ENCODE results near the gene ATP2B2.
A peak's percentile ranks its signal among the peaks of the same experiment; 100 is the strongest.

ATP2B2 gene

GRCh38 chr3:10510086-10510742 lies 4.8 kb upstream of the ATP2B2 start:
- Histone ChIP-seq H3K36me3 (ENCODE audit: control insufficient read depth, insufficient read depth, low read length, severe bottlenecking) (no peaks in the 10 kb centered on the region), H3K9ac (ENCODE audit: low read length) (no peak overlapping the region), H3K27me3 (replicated peaks; ENCODE audit: control insufficient read depth, insufficient read depth, low read length) (peaks cover 64% of the 10 kb centered on the region), H3K4me3 (ENCODE audit: low read length) (no peak overlapping the region), H3K4me1 (ENCODE audit: control insufficient read depth, insufficient read depth, low read length) (peaks cover 2% of the 10 kb centered on the region), H3K9me3 (ENCODE audit: control insufficient read depth, low read length) (peaks cover 17% of the 10 kb centered on the region)
- no peak for DNase-seq (ENCODE audit: low read depth)

GRCh38 chr3:10509325-10509724 lies 3.9 kb upstream of the ATP2B2 start:
- Histone ChIP-seq H3K4me1 (ENCODE audit: control insufficient read depth, insufficient read depth, low read length) (peaks cover 2% of the 10 kb centered on the region), H3K27me3 (replicated peaks; ENCODE audit: control insufficient read depth, insufficient read depth, low read length) (peaks cover 66% of the 10 kb centered on the region), H3K4me3 (ENCODE audit: low read length) (no peak overlapping the region), H3K9ac (ENCODE audit: low read length) (no peak overlapping the region), H3K9me3 (ENCODE audit: control insufficient read depth, low read length) (peaks cover 17% of the 10 kb centered on the region), H3K36me3 (ENCODE audit: control insufficient read depth, insufficient read depth, low read length, severe bottlenecking) (no peaks in the 10 kb centered on the region)
- no peak for DNase-seq (ENCODE audit: low read depth)

GRCh38 chr3:10508619-10509260 lies 3.4 kb upstream of the ATP2B2 start:
- Histone ChIP-seq H3K36me3 (ENCODE audit: control insufficient read depth, insufficient read depth, low read length, severe bottlenecking) (no peaks in the 10 kb centered on the region), H3K9me3 (ENCODE audit: control insufficient read depth, low read length) (peaks cover 17% of the 10 kb centered on the region), H3K27me3 (replicated peaks; ENCODE audit: control insufficient read depth, insufficient read depth, low read length) (peaks cover 66% of the 10 kb centered on the region), H3K9ac (ENCODE audit: low read length) (no peak overlapping the region), H3K4me3 (ENCODE audit: low read length) (no peak overlapping the region), H3K4me1 (ENCODE audit: control insufficient read depth, insufficient read depth, low read length) (peaks cover 2% of the 10 kb centered on the region)
- no peak for DNase-seq (ENCODE audit: low read depth)

- no peaks in the 10 kb centered on the region for H3K36me3 ChIP-seq (ENCODE audit: control insufficient read depth, insufficient read depth, low read length, severe bottlenecking)
- no peak for DNase-seq (ENCODE audit: low read depth)
- H3K9me3 ChIP-seq (ENCODE audit: control insufficient read depth, low read length) = peaks cover 17% of the 10 kb centered on the region
- peaks cover 66% of the 10 kb centered on the region for H3K27me3 ChIP-seq (replicated peaks; ENCODE audit: control insufficient read depth, insufficient read depth, low read length)
- H3K9ac ChIP-seq (ENCODE audit: low read length) = no peak overlapping the region
- H3K4me1 ChIP-seq (ENCODE audit: control insufficient read depth, insufficient read depth, low read length) = peaks cover 2% of the 10 kb centered on the region
- H3K4me3 ChIP-seq (ENCODE audit: low read length) = no peak overlapping the region
Measured at GRCh38 chr3:10508235-10508618, 2.8 kb upstream of the ATP2B2 start.

GRCh38 chr3:10507331-10507730 lies 1.9 kb upstream of the ATP2B2 start:
- Histone ChIP-seq H3K4me3 (ENCODE audit: low read length) (no peak overlapping the region), H3K36me3 (ENCODE audit: control insufficient read depth, insufficient read depth, low read length, severe bottlenecking) (no peaks in the 10 kb centered on the region), H3K27me3 (replicated peaks; ENCODE audit: control insufficient read depth, insufficient read depth, low read length) (peaks cover 68% of the 10 kb centered on the region), H3K9me3 (ENCODE audit: control insufficient read depth, low read length) (peaks cover 17% of the 10 kb centered on the region), H3K4me1 (ENCODE audit: control insufficient read depth, insufficient read depth, low read length) (peaks cover 2% of the 10 kb centered on the region), H3K9ac (ENCODE audit: low read length) (no peak overlapping the region)
- no peak for DNase-seq (ENCODE audit: low read depth)

GRCh38 chr3:10506696-10507095 lies 1.3 kb upstream of the ATP2B2 start:
- no peak for DNase-seq (ENCODE audit: low read depth)
- peaks cover 2% of the 10 kb centered on the region for H3K4me1 ChIP-seq (ENCODE audit: control insufficient read depth, insufficient read depth, low read length)
- H3K4me3 ChIP-seq (ENCODE audit: low read length) = no peak overlapping the region
- peaks cover 68% of the 10 kb centered on the region for H3K27me3 ChIP-seq (replicated peaks; ENCODE audit: control insufficient read depth, insufficient read depth, low read length)
- no peak overlapping the region for H3K9ac ChIP-seq (ENCODE audit: low read length)
- peaks cover 15% of the 10 kb centered on the region for H3K9me3 ChIP-seq (ENCODE audit: control insufficient read depth, low read length)
- H3K36me3 ChIP-seq (ENCODE audit: control insufficient read depth, insufficient read depth, low read length, severe bottlenecking) = no peaks in the 10 kb centered on the region

GRCh38 chr3:10505791-10506585 lies 602 bp upstream of the ATP2B2 start:
- Histone ChIP-seq H3K4me1 (ENCODE audit: control insufficient read depth, insufficient read depth, low read length) (peaks cover 2% of the 10 kb centered on the region), H3K9me3 (ENCODE audit: control insufficient read depth, low read length) (peaks cover 8% of the 10 kb centered on the region), H3K4me3 (ENCODE audit: low read length) (no peak overlapping the region), H3K9ac (ENCODE audit: low read length) (no peak overlapping the region), H3K36me3 (ENCODE audit: control insufficient read depth, insufficient read depth, low read length, severe bottlenecking) (no peaks in the 10 kb centered on the region), H3K27me3 (replicated peaks; ENCODE audit: control insufficient read depth, insufficient read depth, low read length) (peaks cover 65% of the 10 kb centered on the region)
- peak; percentile 6 for DNase-seq (ENCODE audit: low read depth)

- Histone ChIP-seq H3K4me3 (ENCODE audit: low read length) (no peak overlapping the region), H3K27me3 (replicated peaks; ENCODE audit: control insufficient read depth, insufficient read depth, low read length) (peaks cover 63% of the 10 kb centered on the region), H3K9ac (ENCODE audit: low read length) (no peak overlapping the region), H3K4me1 (ENCODE audit: control insufficient read depth, insufficient read depth, low read length) (peaks cover 2% of the 10 kb centered on the region), H3K36me3 (ENCODE audit: control insufficient read depth, insufficient read depth, low read length, severe bottlenecking) (no peaks in the 10 kb centered on the region), H3K9me3 (ENCODE audit: control insufficient read depth, low read length) (no peaks in the 10 kb centered on the region)
- no peak for DNase-seq (ENCODE audit: low read depth)
Measured at GRCh38 chr3:10504171-10505049, 976 bp downstream of the ATP2B2 start.

- H3K4me3 ChIP-seq (ENCODE audit: low read length) = no peak overlapping the region
- peaks cover 65% of the 10 kb centered on the region for H3K27me3 ChIP-seq (replicated peaks; ENCODE audit: control insufficient read depth, insufficient read depth, low read length)
- H3K9me3 ChIP-seq (ENCODE audit: control insufficient read depth, low read length) = no peaks in the 10 kb centered on the region
- no peak for DNase-seq (ENCODE audit: low read depth)
- H3K36me3 ChIP-seq (ENCODE audit: control insufficient read depth, insufficient read depth, low read length, severe bottlenecking) = no peaks in the 10 kb centered on the region
- H3K9ac ChIP-seq (ENCODE audit: low read length) = no peak overlapping the region
- peaks cover 2% of the 10 kb centered on the region for H3K4me1 ChIP-seq (ENCODE audit: control insufficient read depth, insufficient read depth, low read length)
Measured at GRCh38 chr3:10503217-10503796, 2.1 kb downstream of the ATP2B2 start.

GRCh38 chr3:10502185-10502880 lies 3.1 kb downstream of the ATP2B2 start:
- H3K4me3 ChIP-seq (ENCODE audit: low read length) = no peak overlapping the region
- peaks cover 2% of the 10 kb centered on the region for H3K4me1 ChIP-seq (ENCODE audit: control insufficient read depth, insufficient read depth, low read length)
- no peaks in the 10 kb centered on the region for H3K36me3 ChIP-seq (ENCODE audit: control insufficient read depth, insufficient read depth, low read length, severe bottlenecking)
- H3K27me3 ChIP-seq (replicated peaks; ENCODE audit: control insufficient read depth, insufficient read depth, low read length) = peaks cover 63% of the 10 kb centered on the region
- no peak overlapping the region for H3K9ac ChIP-seq (ENCODE audit: low read length)
- DNase-seq (ENCODE audit: low read depth) = no peak
- H3K9me3 ChIP-seq (ENCODE audit: control insufficient read depth, low read length) = no peaks in the 10 kb centered on the region

Measured in adipocyte (in vitro differentiated cells).